MCF 10A (cell line): ENCODE data around the gene NELL2. TPM values are rescaled to one million over a fixed set of nuclear protein-coding genes. Genes with fewer than 3 reads are reported as not detected.

Experiments
- BruUV-seq: library from RNA; stranded (reverse); fragments of 400-500 nt; replicated peaks from 2 replicates; lab custom pipeline; 2021; lab: Mats Ljungman, UMichigan
- CTCF ChIA-PET: fragments of 300-600 bp; sonication (Branson Sonifier 250); formaldehyde crosslinking; extraction: SDS; loops from one replicate; lab custom pipeline; 2021; ENCODE audit warnings: antibody characterized with exemption, inconsistent platforms; lab: Yijun Ruan, JAX
- POLR2A ChIA-PET: fragments of 300-600, 350-650 bp; sonication (Branson Sonifier 250); formaldehyde crosslinking; extraction: SDS; loops from one replicate; lab custom pipeline; 2020; ENCODE audit warnings: antibody characterized with exemption, inconsistent platforms; lab: Yijun Ruan, JAX
- DNase-seq: peaks from one replicate; pipeline ENCODE4 v3.0.0-alpha.2; 2018; ENCODE audit not compliant: unreplicated experiment
- H3K27ac Mint-ChIP-seq: one replicate; pipeline ENCODE4 v1.8.0; 2022; ENCODE audit warnings: mild to moderate bottlenecking, low read depth, mixed read lengths; ENCODE audit not compliant: unreplicated experiment
- H3K27me3 Mint-ChIP-seq: one replicate; pipeline ENCODE4 v1.8.0; 2022; ENCODE audit warnings: mixed read lengths; ENCODE audit not compliant: insufficient read depth, unreplicated experiment
- H3K36me3 Mint-ChIP-seq: one replicate; pipeline ENCODE4 v1.8.0; 2022; ENCODE audit warnings: mild to moderate bottlenecking, moderate library complexity, mixed read lengths; ENCODE audit not compliant: insufficient read depth, unreplicated experiment
- H3K4me1 Mint-ChIP-seq: one replicate; pipeline ENCODE4 v1.8.0; 2022; ENCODE audit warnings: mixed read lengths; ENCODE audit not compliant: insufficient read depth, unreplicated experiment
- H3K4me3 Mint-ChIP-seq: one replicate; pipeline ENCODE4 v1.8.0; 2022; ENCODE audit warnings: mild to moderate bottlenecking, moderate library complexity, mixed read lengths; ENCODE audit not compliant: unreplicated experiment
- H3K9me3 Mint-ChIP-seq: one replicate; pipeline ENCODE4 v1.8.0; 2022; ENCODE audit warnings: mixed read lengths; ENCODE audit not compliant: unreplicated experiment
- intact Hi-C: fragments of 100-400 bp; cut with micrococcal nuclease; formaldehyde crosslinking; loops from 2 replicates; pipeline ENCODE4 v1.14.1; 2022
- total RNA-seq: library from RNA; stranded (reverse); gene quantifications from 2 replicates; pipeline ENCODE4 v1.2.3, GENCODE V29; 2022
- TF ChIP-seq, protein P1 (sequence below): fragments of 200-600 bp; IDR thresholded peaks from one replicate; pipeline ENCODE4 v1.8.0; 2022; ENCODE audit warnings: antibody characterized with exemption, mild to moderate bottlenecking; ENCODE audit not compliant: unreplicated experiment

Gene NELL2
- total RNA-seq, 1 experiment from 2014 or later = not detected

DNA sequence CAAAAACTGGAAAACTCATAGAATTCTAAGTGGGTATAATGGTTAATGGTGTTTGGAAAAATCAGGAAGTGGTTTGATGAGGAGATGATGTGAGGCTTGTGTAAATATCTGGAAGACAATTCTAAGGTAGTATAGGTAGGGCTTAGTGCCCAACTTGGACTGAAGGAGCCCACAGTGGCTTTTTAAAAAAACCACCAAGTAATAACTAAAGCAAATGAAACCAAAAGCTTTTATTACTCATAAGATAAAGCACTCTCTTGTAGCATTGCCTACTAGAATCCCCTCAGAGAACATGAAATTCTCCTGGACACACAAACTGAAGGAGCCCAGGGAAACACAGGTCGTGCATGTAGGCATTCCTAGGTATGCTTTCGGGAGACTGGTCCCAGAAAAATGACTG is 324.5 kb downstream of the NELL2 start:
- POLR2A ChIA-PET = no interaction called here
- CTCF ChIA-PET = no interaction called here
- peaks cover 43% of the 10 kb centered on the region for H3K27me3 Mint-ChIP-seq

DNA sequence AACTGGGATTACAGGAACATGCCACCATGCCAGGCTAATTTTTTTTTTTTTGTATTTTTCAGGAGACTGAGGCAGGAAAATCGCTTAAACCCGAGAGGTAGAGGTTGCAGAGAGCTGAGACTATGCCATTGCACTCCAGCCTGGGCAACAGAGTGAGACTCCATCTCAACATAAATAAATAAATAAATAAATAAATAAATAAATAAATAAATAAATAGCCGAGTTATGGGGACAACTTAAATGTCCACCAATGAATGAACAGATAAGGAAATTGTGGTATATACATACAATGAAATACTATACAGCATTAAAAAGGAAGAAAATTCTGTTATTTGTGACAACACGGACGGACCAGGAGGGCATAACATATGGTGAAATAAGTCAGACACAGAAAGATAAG is 325.7 kb downstream of the NELL2 start:
- no peaks in the 10 kb centered on the region for H3K36me3 Mint-ChIP-seq
- H3K27me3 Mint-ChIP-seq = peaks cover 38% of the 10 kb centered on the region
- ChIA-PET CTCF (interaction anchor here (0.7 kb wide), 1 partner anchor 523 kb away, joined by 4 read pairs; no protein-coding TSS in a partner anchor), POLR2A (no interaction called here)
- H3K9me3 Mint-ChIP-seq = no peaks in the 10 kb centered on the region
- intact Hi-C loops = no loop called here
- H3K4me1 Mint-ChIP-seq = no peaks in the 10 kb centered on the region
- H3K4me3 Mint-ChIP-seq = no peak overlapping the region
- BruUV-seq = no TSS peak
- DNase-seq = no peak
- TF ChIP-seq, protein P1, sequence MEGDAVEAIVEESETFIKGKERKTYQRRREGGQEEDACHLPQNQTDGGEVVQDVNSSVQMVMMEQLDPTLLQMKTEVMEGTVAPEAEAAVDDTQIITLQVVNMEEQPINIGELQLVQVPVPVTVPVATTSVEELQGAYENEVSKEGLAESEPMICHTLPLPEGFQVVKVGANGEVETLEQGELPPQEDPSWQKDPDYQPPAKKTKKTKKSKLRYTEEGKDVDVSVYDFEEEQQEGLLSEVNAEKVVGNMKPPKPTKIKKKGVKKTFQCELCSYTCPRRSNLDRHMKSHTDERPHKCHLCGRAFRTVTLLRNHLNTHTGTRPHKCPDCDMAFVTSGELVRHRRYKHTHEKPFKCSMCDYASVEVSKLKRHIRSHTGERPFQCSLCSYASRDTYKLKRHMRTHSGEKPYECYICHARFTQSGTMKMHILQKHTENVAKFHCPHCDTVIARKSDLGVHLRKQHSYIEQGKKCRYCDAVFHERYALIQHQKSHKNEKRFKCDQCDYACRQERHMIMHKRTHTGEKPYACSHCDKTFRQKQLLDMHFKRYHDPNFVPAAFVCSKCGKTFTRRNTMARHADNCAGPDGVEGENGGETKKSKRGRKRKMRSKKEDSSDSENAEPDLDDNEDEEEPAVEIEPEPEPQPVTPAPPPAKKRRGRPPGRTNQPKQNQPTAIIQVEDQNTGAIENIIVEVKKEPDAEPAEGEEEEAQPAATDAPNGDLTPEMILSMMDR = no peak
- H3K27ac Mint-ChIP-seq = no peak overlapping the region

More for the DNA sequence above, 324.5 kb downstream of the NELL2 start:
- Mint-ChIP-seq H3K36me3 (no peaks in the 10 kb centered on the region), H3K27ac (no peak overlapping the region), H3K4me3 (no peak overlapping the region), H3K4me1 (no peaks in the 10 kb centered on the region), H3K9me3 (no peaks in the 10 kb centered on the region)
- intact Hi-C loops = no loop called here
- TF ChIP-seq, protein P1 = no peak
- BruUV-seq = no TSS peak
- no peak for DNase-seq

DNA sequence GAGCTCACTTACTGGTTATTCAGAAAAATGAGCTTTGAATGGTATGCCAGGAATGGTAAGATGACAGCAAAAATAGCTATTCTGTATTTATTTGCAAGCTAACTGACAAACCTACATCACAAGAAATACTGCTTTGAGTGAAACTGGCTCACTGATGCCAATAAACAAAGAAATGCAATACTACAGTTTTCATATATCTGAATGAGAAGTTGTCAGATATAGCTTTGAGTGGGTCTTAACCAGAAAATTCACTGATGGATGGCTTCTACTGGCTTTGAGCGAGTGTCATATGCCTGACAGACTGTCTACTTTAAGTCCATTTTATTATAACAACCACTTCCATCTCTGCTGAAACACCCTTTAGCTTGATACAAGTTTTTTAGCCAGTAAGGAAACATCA is 330.1 kb downstream of the NELL2 start:
- CTCF ChIA-PET = no interaction called here
- BruUV-seq = no TSS peak
- no peaks in the 10 kb centered on the region for H3K36me3 Mint-ChIP-seq
- no peak overlapping the region for H3K27ac Mint-ChIP-seq
- TF ChIP-seq, protein P1 = no peak
- no peak for DNase-seq
- H3K4me3 Mint-ChIP-seq = no peak overlapping the region
- H3K9me3 Mint-ChIP-seq = no peaks in the 10 kb centered on the region
- no peaks in the 10 kb centered on the region for H3K4me1 Mint-ChIP-seq
- POLR2A ChIA-PET = no interaction called here
- intact Hi-C loops = no loop called here
- peaks cover 39% of the 10 kb centered on the region for H3K27me3 Mint-ChIP-seq

DNA sequence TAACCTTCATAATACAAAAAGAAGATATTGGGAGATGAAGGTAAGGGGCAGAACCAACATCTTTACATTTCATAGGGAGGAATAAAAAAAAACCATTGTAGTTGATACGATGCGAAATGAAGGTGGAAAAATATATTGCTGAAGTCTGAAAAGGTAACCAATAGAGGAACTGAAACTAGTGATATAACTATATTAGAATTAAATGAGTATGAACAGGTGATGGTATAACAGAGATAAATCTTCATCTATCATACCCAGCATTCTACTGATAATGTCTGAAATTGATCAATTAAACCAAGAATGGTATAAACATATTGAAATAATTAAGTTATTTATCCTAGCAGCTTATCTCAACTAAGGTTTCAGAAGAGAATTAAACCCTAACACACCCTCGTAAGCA is 332.1 kb downstream of the NELL2 start:
- Mint-ChIP-seq H3K27ac (no peak overlapping the region), H3K36me3 (no peaks in the 10 kb centered on the region), H3K4me3 (no peak overlapping the region), H3K4me1 (no peaks in the 10 kb centered on the region), H3K9me3 (no peaks in the 10 kb centered on the region), H3K27me3 (peaks cover 33% of the 10 kb centered on the region)
- ChIA-PET POLR2A (no interaction called here), CTCF (no interaction called here)
- TF ChIP-seq, protein P1 = no peak
- no peak for DNase-seq
- no TSS peak for BruUV-seq
- intact Hi-C loops = no loop called here
